ENCODE measurements around the gene EOMES.
A peak's percentile ranks its signal among the peaks of the same experiment; 100 is the strongest.

DNA sequence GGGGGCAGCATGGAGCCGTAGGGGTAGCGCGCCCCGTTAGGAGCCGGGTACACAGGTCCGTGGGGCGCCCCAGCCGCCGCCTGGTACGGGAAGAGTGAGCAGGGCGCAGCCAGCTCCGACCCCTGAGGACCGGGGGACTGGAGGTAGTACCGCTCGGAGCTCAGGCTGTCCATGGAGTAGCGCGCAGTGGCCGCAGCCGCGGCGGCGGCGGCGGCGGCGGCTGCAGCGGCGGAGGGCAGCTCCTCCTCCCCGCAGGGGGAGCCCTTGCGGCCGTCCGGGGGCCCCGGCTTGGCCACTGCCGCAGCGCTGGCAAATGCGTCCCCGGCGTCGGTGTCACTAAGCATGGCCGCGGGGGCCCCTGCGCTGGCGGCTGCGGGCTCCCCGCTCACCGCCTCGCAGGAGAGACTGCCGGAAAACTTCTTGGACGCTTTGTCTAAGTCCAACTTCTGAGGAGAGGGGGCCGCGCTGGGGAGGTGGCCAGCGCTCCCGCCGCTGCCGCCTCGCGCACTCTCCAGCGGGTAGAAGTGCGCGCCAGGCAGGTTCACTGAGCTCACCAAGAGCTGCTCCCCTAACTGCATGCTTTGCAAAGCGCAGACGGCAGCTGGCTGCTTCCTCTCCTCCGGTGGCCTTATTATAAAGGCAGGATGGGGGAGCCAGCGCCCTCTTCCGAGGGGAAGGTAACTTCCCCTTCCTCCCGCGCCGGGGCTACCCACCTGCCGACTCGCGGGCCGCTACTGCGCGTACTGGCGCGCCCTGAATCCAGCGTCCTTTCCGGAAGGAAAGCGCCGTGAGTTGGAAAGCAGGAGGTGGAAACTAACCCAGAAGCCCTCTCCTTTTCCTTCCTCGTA is at the start of gene EOMES:
- TF ChIP-seq CTCF (IDR thresholded peaks at IDR 0.05; ENCODE audit: borderline replicate concordance, extremely low read depth, low read length, poor library complexity, severe bottlenecking), result peak; percentile 73
- TF ChIP-seq EZH2 (IDR thresholded peaks at IDR 0.05; ENCODE audit: borderline replicate concordance, low read depth, low read length, severe bottlenecking), result no peak

Data from DND-41 (cell line).